Measurements from ENCODE around the gene SH3RF2.

DNA sequence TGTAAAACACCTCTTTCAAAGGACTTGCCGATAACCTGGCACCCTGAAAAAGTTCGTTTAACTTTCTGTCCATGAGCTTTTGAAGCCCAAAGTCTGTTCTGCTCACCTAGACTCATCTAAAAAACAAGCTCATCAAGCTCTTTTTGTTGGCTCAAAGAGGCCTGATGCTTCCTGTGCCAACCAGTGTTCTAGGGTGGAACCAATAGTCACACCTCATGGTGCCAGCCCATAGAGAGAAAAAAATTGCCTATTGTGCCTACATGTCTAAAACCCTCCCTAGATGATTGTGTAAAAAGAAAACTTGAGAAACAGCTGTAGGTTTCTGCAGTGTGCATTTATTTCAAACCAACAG, 4.7 kb downstream of the SH3RF2 start:
- TF ChIP-seq, protein P1, sequence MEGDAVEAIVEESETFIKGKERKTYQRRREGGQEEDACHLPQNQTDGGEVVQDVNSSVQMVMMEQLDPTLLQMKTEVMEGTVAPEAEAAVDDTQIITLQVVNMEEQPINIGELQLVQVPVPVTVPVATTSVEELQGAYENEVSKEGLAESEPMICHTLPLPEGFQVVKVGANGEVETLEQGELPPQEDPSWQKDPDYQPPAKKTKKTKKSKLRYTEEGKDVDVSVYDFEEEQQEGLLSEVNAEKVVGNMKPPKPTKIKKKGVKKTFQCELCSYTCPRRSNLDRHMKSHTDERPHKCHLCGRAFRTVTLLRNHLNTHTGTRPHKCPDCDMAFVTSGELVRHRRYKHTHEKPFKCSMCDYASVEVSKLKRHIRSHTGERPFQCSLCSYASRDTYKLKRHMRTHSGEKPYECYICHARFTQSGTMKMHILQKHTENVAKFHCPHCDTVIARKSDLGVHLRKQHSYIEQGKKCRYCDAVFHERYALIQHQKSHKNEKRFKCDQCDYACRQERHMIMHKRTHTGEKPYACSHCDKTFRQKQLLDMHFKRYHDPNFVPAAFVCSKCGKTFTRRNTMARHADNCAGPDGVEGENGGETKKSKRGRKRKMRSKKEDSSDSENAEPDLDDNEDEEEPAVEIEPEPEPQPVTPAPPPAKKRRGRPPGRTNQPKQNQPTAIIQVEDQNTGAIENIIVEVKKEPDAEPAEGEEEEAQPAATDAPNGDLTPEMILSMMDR (IDR thresholded peaks at IDR 0.05; ENCODE audit: low read depth, low read length, missing input control), result no peak
- no peak for TF ChIP-seq RXRA (IDR thresholded peaks at IDR 0.05)
- no peak for TF ChIP-seq SP1 (IDR thresholded peaks at IDR 0.05)
- no peak for TF ChIP-seq TAF1 (conservative IDR thresholded peaks at IDR 0.05)
- no peak for TF ChIP-seq RAD21 (IDR thresholded peaks at IDR 0.05)
- no peak for TF ChIP-seq FOXA1 (IDR thresholded peaks at IDR 0.05)
- TF ChIP-seq MAX (IDR thresholded peaks at IDR 0.05), result no peak
- no peak for TF ChIP-seq NR2F2 (IDR thresholded peaks at IDR 0.05)
- no peak for TF ChIP-seq REST (IDR thresholded peaks at IDR 0.05)
- no peak for TF ChIP-seq GABPA (IDR thresholded peaks at IDR 0.05 in 1 of 2, conservative IDR thresholded peaks at IDR 0.05 in 1 of 2)

All from liver (tissue), 3 donors.